HG02973 (cell line): ENCODE results near the gene SLAMF8.

Experiments
- ATAC-seq: cut with Tn5 transposase; IDR thresholded peaks from one replicate; pipeline ENCODE4 v1.9.1; 2021; ENCODE audit warnings: moderate library complexity; ENCODE audit not compliant: unreplicated experiment

The SLAMF8 gene

DNA sequence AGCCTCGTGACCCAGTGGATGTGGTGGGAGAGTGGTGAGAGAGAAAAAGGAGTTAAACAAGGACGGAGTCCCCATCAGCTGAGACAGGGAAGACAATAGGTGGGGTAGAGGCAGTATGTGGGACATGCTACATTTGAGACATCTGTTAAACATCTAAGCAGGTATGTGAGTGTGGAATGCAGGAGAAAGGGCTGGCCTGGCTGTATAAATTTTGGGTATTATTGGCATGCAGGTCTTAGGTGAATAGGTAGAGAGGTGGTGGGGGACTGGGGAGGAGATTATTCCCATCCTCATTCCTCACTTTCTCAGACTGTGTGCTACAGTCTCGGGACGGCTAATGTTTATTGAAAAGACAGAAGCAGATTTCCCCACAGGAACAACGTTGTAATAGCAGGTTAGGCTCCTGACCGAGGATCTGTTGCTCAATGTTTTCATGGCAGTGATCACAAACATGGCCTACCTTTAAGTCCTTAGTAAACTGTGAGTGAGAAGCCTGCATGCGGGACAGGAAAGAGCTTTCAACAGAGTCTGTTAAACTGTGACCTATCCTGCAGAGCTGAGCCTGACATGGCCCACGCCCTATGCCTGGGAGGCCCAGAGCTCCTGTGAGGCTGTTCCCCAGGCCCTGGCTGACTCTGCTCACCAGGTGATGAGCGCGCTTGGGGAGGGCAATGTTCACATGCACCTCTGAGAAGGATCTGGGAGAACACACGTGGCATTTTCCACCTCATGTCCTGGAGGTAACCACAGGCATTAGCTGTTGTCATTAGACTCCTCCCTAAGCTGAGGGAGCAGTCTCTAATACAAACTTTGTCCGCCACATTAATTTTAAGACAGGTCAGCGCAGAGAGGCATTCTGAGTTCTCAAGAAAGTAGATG, 19.3 kb downstream of the SLAMF8 start:
- ATAC-seq: no peak

DNA sequence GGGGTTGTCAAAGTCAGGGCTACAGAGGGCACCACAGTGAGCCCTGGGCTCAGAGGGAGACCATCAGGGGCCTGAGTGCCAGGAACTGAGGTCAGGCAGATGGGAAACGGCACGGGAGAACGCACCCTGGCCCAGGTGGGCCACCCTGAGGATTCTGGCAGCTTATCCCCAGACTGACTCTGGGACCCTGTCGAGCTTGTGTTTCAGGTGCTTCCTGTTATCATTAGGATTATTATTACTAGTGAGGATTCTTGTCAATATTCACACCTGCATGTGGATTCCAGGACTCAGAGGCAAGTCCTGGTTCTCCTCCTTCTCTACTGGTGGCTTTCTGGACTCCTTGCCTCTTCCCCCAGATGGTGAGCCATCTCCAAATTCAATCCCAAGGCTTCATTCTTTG, 20.6 kb downstream of the SLAMF8 start:
- no peak for ATAC-seq

DNA sequence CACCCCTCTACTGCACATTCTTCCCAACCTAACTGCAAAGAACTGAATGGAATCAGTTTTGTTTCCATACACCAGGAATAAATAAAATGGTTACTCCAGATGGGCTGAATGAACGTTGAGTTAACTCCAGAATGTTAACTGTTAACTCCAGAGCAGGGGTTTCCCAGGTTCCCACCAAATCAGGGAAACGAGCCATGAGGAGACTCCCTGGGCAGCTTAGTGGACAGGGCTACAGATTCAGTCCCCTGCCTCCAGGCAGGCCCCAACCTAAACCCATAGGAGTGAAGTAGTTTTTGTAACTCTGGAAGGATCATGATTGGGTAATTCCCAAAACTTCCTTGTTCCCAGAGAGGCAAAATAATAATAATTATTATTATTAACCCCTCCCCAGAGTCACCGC, 21.7 kb downstream of the SLAMF8 start:
- no peak for ATAC-seq

DNA sequence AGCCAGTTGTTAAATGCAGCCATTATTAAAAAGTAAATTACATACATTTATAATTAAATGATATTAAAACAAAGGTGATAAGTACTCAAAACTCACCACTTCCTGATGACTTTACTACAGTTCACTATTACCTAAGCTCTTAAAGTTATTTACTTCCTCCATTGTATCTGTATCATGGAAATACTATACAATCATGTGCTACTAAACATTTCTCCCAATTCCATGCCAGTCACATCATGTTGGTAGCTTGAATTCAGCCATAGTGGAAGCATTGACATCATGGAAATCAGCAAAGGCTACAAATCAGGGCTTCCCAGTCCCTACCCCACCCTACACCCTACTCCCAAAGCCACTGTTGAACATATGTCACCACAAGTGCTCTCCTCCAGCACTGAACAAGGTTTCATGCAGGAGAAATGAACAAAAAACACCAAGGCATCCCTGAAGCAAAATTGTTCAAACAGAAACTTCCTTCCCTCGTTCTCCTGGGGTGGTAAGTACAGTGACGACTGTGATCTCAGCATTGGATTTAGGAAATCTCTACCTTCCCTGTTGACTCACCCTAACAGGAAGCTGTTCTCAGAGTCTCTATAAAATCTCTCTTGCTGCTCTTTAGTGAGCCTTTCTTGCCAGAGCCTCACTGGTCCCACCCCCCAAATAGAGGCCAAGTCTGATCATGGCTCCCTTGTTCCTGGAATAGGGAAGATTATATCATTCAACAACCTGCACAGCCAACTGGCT, 23.1 kb downstream of the SLAMF8 start:
- no peak for ATAC-seq

DNA sequence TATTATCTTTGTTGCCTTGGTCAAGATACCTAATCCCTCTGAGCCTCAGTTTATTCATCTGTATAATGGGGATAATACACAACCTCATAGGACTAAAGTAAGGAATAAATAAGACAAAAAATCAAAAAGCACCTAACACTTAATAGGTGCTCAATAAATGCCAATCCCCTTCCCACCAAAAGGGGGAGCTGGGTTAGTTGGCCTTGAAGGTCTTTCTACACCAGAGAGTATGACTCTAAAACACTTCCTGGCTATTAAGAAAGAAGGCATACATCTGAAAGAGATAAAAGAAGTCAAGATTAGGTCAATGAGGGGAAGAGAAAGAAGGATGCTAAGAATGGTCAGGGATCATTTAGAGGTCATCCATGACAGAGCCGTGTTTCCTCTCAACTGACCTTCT, 24.7 kb downstream of the SLAMF8 start:
- no peak for ATAC-seq

DNA sequence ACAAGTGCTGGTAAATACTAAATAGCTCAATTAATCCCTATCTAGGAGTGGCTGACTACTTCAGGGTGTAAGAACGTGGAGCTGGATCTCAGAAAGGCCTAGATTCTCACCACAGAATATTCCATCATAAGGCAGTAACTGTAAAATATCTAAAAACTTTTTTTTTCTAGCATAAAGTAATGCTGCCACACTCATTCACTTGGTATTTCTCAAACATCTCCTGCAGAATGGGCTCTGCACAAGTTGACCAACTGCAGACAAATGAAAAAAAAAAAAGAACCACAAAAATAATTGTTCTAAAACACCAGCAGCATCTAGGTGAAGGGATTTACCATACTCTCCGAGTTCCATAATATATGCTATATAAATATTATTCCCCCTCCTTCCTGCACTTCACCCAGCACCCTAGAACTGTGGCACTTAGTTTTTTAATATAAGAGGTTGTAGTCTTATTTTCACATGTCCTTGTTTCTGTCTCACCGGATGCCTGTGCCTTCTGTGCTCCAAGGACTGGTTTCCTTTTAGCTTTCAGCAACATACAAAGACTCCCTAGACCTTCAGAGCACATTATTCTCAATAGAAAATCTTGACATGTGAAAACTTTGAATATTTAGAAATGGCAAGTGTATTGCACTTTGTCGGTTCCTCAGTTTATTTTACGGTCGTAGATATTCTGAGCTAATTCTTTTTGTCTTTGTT, 26.9 kb downstream of the SLAMF8 start:
- ATAC-seq: no peak

DNA sequence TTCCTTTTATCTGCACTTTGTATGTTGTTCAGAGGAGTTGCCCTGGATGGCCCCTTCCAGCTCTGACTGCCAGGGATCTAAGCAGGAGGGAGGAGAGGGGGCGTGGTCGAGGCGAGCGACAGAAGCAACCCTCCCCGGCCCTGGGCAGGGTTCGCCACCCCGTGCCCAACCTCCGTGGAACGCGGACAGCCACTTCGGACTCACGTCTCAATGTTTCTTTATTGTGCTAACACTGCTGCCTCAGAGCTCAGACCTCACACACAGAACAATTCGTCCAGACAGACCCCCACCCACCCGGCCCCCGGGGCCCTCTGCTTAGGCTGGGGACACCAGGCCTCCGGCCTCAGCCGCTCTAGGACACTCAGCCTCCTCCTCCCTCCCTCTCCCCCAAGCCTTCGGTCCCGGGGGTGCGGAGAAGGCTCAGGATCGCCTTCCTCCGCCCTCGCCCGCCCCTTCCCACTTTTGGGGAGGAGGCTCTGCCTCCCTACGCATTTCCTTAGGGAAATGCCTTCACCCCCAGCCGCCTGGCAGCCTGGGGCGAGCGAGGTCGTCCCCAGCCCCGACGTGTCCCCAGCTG, 27.5 kb downstream of the SLAMF8 start:
- no peak for ATAC-seq

DNA sequence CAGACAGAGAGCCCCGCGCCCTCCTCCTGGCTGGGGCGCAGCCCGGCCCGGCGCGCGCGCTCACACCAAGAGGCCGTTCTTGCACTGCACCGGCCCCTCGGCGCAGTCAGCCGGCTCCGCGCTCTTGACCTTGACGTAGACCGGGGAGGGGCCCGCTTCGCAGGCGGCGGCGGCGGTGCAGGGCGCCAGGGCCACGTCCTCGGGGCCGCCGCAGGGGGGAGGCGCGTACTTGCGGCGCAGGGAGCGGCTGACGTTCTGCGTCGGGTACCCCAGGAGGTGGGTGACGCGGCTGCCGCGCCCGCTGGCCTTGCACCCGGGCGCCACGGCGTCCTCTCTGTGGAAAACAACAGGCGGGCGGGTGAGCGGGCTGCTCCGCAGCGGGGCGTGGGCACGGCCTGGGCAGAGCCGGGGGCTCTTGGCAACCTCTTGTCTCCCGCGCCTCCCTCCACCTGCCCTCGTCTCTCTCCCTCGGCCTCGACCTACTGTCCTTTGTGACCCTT, 28.1 kb downstream of the SLAMF8 start:
- peak; percentile 95 for ATAC-seq

DNA sequence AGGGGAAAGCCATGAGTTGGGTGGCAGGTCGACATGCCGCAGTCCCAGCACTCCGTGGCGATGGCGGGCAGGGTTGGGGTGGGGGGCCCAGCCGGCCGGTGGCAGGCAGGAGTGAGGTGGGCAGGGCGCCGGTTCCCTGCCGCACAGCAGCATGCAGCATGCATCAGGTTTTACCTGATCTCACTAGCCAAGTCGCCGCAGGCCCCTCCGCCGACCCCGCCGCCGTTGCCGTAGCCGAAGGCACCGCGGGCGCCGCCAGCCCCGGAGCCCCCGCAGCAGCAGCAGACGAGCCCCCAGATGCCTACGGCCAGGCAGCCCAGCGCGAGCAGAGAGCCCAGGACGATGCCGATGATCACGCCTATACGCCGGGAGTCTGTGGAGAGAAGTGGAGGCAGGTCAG, 29.0 kb downstream of the SLAMF8 start:
- ATAC-seq: no peak

DNA sequence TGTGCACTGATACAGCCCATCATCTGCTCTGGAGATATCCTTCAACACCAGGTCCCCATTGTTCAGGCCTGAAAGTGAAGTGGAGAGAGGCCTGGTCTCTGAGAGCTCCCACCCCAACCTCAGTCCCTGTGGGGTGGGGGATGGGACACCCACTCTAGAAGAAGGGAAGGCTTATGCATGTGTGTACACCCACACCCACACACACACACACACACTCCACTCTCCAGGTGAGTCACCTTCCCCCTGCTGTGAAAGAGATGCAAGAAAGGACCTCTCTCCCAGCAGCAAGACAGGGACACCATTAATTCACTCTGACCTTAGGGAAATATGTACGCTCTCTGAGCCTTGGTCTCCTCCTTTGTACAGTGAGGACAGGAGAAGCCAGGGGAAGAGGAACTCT, 29.9 kb downstream of the SLAMF8 start:
- no peak for ATAC-seq

DNA sequence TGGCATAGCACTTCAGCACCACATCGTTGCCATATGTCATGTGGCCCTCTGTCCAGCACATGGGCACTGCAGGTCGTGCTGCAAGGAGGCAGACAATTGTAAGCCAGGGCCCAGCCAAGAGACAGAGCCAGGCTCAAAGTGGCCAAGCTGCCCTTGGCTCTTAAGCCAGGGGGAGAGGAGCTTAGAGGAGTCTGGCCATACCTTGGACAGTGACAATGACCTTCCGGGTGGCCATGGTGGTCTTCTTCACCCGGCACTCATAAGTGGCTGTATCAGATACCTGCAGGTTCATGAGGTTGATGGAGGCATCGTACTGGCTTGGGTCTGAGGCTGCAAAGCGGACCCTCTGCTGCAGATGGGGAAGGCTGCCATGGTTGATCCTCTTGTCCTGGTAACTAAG, 31.2 kb downstream of the SLAMF8 start:
- no peak for ATAC-seq

DNA sequence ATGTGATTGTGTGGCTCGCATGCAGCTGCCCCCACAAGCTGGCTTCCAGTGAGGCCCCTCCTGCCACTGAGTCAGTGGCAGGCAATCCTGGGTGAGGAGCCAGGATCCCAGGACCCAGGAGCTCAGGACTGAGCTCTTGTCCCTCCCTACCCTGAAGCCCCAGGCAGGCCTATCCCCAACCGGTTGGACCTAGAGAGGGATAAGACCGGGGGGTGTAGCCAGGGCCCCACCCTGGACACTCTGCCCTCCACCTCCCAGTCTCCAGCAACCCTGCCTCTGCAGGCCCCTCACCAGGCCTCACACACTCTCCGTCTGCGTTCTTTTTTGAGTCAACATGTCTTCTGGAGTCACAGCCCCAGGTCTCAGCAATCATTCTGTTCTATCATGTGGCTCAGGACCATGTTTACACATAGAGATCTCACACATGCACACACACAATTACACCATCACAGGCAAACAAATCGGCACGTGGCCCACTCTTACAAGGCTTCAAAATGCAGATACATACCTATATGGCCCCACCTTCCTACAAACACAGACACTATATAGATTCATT, 33.2 kb downstream of the SLAMF8 start:
- no peak for ATAC-seq

DNA sequence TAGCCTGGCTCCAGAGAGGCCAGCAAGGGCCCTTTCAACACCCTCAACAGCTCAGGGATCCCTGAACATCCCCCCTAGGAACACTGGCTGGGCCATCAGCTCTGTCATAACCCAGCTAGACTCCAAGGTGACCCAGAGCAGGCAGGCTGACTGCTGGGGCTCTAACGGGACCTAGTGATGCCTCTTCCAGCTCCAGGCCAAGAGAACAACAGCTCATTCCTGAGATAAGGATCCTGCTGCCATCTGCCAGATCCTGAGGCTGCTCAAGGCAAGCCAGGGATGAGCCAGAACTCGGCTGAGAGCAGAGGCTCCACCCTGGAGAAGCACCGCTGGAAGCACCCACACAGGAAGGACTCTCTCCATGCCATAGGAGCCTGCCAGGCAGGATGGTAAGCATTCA, 33.8 kb downstream of the SLAMF8 start:
- no peak for ATAC-seq

DNA sequence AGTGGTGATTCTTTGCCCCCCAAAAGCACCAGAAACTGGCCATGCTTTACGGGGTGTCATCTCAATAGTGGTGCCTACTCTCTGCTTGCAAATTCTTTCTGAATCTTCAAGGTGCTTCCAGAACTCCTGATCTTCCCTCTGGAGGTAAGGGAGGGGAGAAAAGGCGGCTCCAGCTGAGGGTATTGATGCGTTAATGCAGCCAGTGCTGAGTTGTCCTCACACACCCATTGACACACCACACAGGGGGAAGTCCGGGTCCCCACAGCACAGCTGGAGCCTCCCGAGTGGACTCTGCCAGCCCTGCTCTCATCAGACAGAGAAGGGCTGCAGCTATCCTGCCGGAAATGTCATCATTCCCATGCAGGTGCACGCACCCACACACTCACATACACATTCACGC, 34.5 kb downstream of the SLAMF8 start:
- ATAC-seq: no peak

DNA sequence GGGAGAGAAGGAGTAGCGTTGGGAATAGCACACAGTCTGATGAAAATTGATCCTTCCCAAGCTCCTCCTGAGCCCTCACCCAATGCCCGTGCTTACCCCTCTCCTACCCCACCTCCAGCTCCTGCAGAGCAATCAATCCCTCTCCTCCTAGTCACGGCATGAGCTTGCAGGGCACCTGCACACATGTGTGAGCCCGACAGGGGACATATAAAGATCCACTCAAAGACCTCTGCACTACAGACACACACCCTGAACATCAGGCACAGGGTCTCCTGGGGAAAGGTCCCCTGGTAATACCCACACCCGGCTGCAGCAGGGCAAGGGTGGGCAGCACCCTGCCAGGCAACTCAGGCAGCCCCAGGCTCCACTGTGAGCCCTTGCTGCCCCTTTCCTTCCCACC, 35.4 kb downstream of the SLAMF8 start:
- ATAC-seq: no peak

DNA sequence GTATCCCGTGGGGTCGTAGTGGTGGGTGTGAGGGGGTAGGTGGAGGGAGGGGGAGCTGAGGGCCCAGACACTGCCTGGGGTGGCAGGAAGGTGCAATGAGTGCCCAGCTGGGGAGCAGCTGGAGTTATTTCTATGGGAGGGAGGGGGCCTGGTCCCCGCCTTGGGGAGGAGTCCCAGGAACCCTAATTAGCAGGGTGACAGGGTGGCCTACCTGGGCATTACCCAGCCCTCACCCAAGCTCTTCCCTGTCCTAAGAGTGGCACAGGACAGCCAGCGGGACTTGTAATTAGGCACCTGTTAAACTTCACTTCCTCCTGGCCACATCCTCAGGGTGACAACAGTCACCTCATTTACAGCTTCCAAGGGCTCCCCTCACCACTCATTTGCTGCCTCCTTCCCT, 35.9 kb downstream of the SLAMF8 start, which contains the start of gene VSIG8:
Gene VSIG8 (minus strand): TSS at position 101 of the 400 bp plus-strand sequence. CDS start 136 bp downstream, outside the sequence.
- ATAC-seq: no peak

DNA sequence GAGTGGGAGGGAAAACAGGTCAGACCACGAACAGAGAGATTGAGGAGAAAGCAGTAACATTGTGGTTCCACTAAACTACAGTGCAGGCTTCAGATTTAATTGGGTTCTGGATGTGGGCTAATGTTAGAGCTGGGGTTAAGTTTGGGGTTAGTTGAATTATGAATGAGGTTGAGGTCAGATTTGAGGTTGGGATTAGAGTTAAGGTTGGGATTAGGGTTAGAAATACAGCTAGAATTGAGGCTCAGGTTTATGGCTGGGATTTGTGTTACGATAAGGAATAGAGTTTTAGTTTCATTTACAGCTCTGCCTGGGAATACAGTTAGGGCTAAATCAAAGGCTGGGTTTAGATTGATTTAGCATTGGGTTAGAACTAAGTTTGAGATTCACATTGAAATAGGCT, 37.6 kb downstream of the SLAMF8 start:
- no peak for ATAC-seq

DNA sequence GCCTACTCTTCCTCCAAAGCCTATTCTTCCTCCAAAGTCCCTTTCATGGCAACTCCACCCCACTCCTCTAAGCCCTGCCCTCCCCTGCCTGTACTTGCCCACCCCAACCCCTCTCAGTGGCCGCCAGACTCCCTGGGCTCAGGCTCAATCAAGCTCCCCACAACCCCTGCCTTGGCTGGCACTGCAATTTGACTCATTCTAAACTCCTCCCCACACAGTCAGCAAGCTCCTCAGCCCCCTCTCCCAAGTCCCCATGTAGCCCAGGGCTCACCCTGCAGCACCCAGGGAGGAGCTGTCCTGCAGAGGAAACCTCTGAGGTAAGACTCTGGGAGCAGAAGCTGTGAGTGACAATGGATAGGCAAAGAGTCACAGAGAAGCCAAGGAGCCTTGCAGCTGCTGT, 39.4 kb downstream of the SLAMF8 start:
- no peak for ATAC-seq

DNA sequence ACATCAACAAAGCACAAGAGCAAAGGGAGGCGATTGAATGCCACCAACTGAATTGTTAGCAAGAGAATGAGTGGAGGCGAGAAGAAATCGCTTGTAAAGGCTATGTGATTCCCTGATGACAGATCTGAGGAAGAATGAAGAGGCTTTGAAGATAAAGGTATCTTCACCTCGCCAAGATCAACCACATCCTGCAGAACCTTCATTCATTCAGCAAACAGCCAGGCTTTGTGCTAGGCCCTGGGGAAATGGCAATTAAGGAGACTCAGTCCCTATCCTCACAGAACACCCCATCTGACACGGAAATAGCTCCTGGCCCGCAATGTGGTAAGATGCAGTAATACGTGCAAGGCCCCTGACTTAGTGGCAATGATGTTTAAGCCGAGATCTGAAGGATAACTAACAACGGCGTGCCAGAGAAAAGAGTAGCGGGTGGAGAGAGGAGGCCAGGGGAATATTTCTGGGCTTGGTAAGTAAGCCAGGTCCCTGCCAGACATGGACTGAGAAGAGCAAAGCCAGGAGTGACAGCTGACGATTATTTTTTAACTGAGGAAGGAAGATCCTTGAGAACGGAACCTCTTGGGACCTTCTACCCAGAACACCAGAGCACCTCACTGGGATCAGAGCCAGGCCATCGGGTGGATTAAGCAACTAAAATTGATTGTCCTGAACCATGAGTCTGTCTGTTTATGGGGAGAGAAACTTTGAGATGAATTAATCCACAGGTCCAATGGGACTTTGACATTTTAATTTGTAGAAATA, 40.4 kb downstream of the SLAMF8 start:
- no peak for ATAC-seq

DNA sequence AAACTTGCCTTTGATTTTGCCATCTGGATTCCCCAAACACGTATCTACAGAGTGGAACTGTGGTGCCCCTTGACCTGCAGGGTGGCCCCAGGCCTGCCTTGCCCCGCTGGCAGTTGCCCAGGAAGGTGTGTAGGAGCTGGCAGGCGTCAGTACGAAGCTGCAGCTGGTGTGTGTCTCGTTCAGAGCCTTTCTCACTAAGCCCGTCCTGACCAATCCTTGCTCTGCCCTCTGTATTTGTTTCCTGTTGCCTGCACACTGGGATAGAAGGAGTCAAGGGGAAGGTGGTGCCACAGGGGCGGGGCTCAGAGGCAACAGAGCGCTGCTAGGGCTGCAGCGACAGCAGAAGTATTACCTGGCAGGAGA, 41.0 kb downstream of the SLAMF8 start:
- ATAC-seq: no peak
